ENCODE measurements around the gene GSTM4. TPM values are rescaled to one million over a fixed set of nuclear protein-coding genes. Genes with fewer than 3 reads are reported as not detected.
A peak's percentile ranks its signal among the peaks of the same experiment; 100 is the strongest.
"Not testable (repeated sequence)": the region's sequence is repeated elsewhere in the genome, so short reads cannot be mapped to it uniquely, and the experiment has no call there.

GSTM4 gene
- total and polyA plus RNA-seq, 4 donors = 12.2 to 42.8 (median 30.9) TPM

GRCh38 chr1:109687641-109688499 is 32.0 kb downstream of the GSTM4 start, which contains the start of gene GSTM1 (continued):
- TF ChIP-seq MAX (IDR thresholded peaks at IDR 0.05) (no peak), FOXA2 (IDR thresholded peaks at IDR 0.05) (no peak), REST (IDR thresholded peaks at IDR 0.05) (peak; percentile 40)

GRCh38 chr1:109689844-109690405 is 34.0 kb downstream of the GSTM4 start:
- H3K4me1 ChIP-seq (ENCODE audit: control insufficient read depth in 4 of 4, insufficient read depth in 4 of 4, low read length in 3 of 4) = peaks cover 4 to 32% (median 20%) of the 10 kb centered on the region in 4 donors
- H3K27ac ChIP-seq (ENCODE audit: low read depth in 1 of 2, low read length in 2 of 2) = peak overlapping the region in 1 of 2 donors; percentile 20
- peaks cover 0 to 1% (median 0%) of the 10 kb centered on the region in 4 donors for H3K36me3 ChIP-seq (ENCODE audit: control insufficient read depth in 4 of 4, insufficient read depth in 3 of 4, low read depth in 1 of 4, low read length in 3 of 4)
- H3K9ac ChIP-seq (ENCODE audit: low read depth in 1 of 2, low read length in 2 of 2) = no peak overlapping the region
- H3K9me3 ChIP-seq (ENCODE audit: control insufficient read depth in 4 of 4, low read length in 3 of 4) = no peaks in the 10 kb centered on the region
- no peak for DNase-seq (ENCODE audit: low spot score)
- H3K27me3 ChIP-seq (ENCODE audit: control insufficient read depth in 4 of 4, insufficient read depth in 4 of 4, low read length in 3 of 4) = no peaks in the 10 kb centered on the region
- peak overlapping the region in 1 of 3 donors; percentile 87 for H3K4me3 ChIP-seq (ENCODE audit: low read depth in 1 of 3, low read length in 3 of 3)
- TF ChIP-seq SP1 (IDR thresholded peaks at IDR 0.05) (peak; percentile 17), RXRA (IDR thresholded peaks at IDR 0.05) (peak; percentile 61 to 67), YY1 (IDR thresholded peaks at IDR 0.05) (peak; percentile 40), ATF3 (IDR thresholded peaks at IDR 0.05) (no peak)
- 42% methylated on average over 6 of the region's 6 CpGs for WGBS

- no peak for DNase-seq (ENCODE audit: low spot score)
- peak overlapping the region; percentile 52 to 71 for H3K27ac ChIP-seq (ENCODE audit: low read depth in 1 of 2, low read length in 2 of 2)
- peak in 1 of 2 donors; percentile 50 for TF ChIP-seq EGR1 (IDR thresholded peaks at IDR 0.05; ENCODE audit: low read depth in 2 of 2)
- TF ChIP-seq CTCF (IDR thresholded peaks at IDR 0.05; ENCODE audit: low read depth, low read length, missing input control) = no peak
- peak; percentile 95 to 97 for TF ChIP-seq RXRA (IDR thresholded peaks at IDR 0.05)
- no peak for TF ChIP-seq GABPA (IDR thresholded peaks at IDR 0.05 in 1 of 2, conservative IDR thresholded peaks at IDR 0.05 in 1 of 2)
- peak; percentile 56 for TF ChIP-seq MAX (IDR thresholded peaks at IDR 0.05)
- TF ChIP-seq RAD21 (IDR thresholded peaks at IDR 0.05) = peak; percentile 18 to 51
- TF ChIP-seq JUND (IDR thresholded peaks at IDR 0.05) = peak; percentile 53 to 59
- TF ChIP-seq NR2F2 (IDR thresholded peaks at IDR 0.05) = peak; percentile 97
- TF ChIP-seq ZBTB33 (IDR thresholded peaks at IDR 0.05) = peak; percentile 51
- TF ChIP-seq FOXA2 (IDR thresholded peaks at IDR 0.05) = no peak
- TF ChIP-seq SP1 (IDR thresholded peaks at IDR 0.05) = peak; percentile 93
- peak; percentile 62 to 82 for TF ChIP-seq HNF4A (conservative IDR thresholded peaks at IDR 0.05)
- TF ChIP-seq YY1 (IDR thresholded peaks at IDR 0.05) = peak; percentile 33
- WGBS = 26% methylated on average over 6 of the region's 6 CpGs
- H3K36me3 ChIP-seq (ENCODE audit: control insufficient read depth in 4 of 4, insufficient read depth in 3 of 4, low read depth in 1 of 4, low read length in 3 of 4) = peaks cover 0 to 1% (median 0%) of the 10 kb centered on the region in 4 donors
- no peaks in the 10 kb centered on the region for H3K9me3 ChIP-seq (ENCODE audit: control insufficient read depth in 4 of 4, low read length in 3 of 4)
- no peak overlapping the region for H3K4me3 ChIP-seq (ENCODE audit: low read depth in 1 of 3, low read length in 3 of 3)
- peaks cover 4 to 32% (median 18%) of the 10 kb centered on the region in 4 donors for H3K4me1 ChIP-seq (ENCODE audit: control insufficient read depth in 4 of 4, insufficient read depth in 4 of 4, low read length in 3 of 4)
- no peaks in the 10 kb centered on the region for H3K27me3 ChIP-seq (ENCODE audit: control insufficient read depth in 4 of 4, insufficient read depth in 4 of 4, low read length in 3 of 4)
- no peak overlapping the region for H3K9ac ChIP-seq (ENCODE audit: low read depth in 1 of 2, low read length in 2 of 2)
Measured at GRCh38 chr1:109691759-109692158, 35.9 kb downstream of the GSTM4 start.

GRCh38 chr1:109694400-109694799 is 38.5 kb downstream of the GSTM4 start:
- DNase-seq (ENCODE audit: low spot score); H3K36me3 ChIP-seq (ENCODE audit: control insufficient read depth in 4 of 4, insufficient read depth in 3 of 4, low read depth in 1 of 4, low read length in 3 of 4); H3K27ac ChIP-seq (ENCODE audit: low read depth in 1 of 2, low read length in 2 of 2); H3K4me3 ChIP-seq (ENCODE audit: low read depth in 1 of 3, low read length in 3 of 3); H3K9me3 ChIP-seq (ENCODE audit: control insufficient read depth in 4 of 4, low read length in 3 of 4); H3K9ac ChIP-seq (ENCODE audit: low read depth in 1 of 2, low read length in 2 of 2); H3K27me3 ChIP-seq (ENCODE audit: control insufficient read depth in 4 of 4, insufficient read depth in 4 of 4, low read length in 3 of 4): not testable (repeated sequence)
- 94% methylated on average over 5 of the region's 5 CpGs for WGBS
- H3K4me1 ChIP-seq (ENCODE audit: control insufficient read depth in 4 of 4, insufficient read depth in 4 of 4, low read length in 3 of 4) = peaks cover 4 to 23% (median 13%) of the 10 kb centered on the region in 4 donors
